GM18519 (cell line): ENCODE measurements around the gene SYT2.
"Not testable (repeated sequence)": the region's sequence is repeated elsewhere in the genome, so short reads cannot be mapped to it uniquely, and the experiment has no call there.

Source experiments
- ATAC-seq: cut with Tn5 transposase; IDR thresholded peaks from one replicate; pipeline ENCODE4 v1.9.1; 2021; ENCODE audit warnings: mild to moderate bottlenecking, moderate library complexity; ENCODE audit not compliant: unreplicated experiment, low FRiP score

Gene SYT2

DNA sequence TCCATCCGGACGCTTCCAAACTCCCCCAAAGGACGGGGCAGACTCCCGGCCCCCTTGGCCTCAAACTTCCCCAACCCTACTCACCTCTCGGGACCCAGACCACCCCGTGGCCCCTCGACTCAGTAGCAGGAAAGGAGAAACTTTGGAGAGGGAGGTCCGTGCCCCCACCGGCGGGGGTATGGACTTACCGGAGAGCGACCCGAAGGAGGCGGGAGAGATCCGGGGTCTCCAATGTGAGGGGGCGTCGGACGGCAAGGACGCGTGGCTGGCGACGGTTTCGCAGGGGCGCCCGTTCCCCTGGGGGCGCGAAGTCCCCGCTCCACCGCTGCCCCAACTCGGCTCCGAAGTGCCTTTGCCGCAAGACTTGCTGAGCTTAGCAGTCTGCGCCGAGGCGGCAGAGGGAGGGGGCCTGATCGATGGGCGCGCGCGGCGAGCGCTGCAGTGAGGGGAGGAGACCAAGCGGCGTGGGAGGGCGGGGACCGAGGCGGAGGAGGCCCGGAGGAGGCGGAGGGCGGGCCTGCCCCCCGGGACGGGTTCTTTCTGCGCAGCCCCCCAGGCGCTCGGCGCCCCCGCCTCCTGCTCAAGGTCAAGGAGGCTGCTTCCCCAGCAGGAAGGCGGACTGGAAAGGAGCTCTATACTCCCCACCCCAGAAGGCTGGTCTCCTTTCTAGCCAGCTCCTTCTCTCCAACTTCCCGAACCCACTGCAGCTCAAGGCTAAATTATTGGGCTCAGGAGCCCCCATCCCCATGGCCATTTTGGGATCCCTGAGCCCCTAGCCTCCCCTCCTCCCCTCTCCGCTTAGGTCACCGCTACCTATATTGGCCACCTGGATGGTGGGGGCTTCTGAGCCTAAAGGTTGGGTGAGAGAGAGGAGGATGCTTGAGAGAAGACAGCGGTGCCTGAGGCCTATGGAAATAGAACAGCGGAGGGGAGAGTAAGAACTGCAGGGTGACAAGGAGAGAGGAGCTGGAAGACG is at the start of gene SYT2:
Gene SYT2 (minus strand): TSS at position 385 of the 976 bp plus-strand sequence. CDS start 104,682 bp downstream, outside the sequence.
- ATAC-seq: no peak

DNA sequence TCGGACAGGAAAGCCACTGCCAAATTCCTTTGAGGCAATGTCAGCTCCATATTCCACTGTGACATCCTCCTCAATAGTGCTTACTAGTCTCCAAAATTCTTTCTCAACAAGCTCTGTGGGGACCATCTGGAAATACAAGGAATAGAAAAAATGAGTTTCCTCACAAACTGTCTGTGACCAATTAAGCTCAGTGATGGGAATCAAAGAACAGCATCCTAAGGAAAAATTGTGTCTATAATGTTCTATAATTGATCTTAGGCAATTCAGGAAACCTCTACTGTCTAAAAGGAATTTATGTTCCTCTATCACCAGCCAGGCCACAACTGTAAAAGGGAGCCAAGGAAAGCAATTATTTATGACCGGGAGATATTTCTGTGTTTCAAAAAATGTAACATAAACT is 46.1 kb upstream of the SYT2 start:
- no peak for ATAC-seq

DNA sequence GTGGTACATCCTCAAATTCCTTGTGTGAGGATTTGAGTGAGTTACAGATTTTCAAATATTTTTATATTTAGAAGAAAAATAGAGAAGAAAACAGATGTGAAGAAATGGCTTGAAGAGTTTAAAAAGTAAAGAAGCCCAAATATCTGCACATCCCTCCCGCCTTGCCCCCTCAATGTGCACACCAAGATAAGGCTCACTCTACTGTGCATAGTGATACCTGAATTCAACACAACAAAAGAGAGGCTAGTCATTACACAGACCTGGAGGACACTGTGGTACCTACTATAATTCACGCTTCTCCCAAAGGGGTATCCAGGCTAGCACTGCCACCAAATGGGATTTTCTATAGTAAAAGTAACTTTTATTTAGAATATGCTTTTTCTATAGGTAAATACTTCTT is 44.0 kb upstream of the SYT2 start:
- no peak for ATAC-seq

DNA sequence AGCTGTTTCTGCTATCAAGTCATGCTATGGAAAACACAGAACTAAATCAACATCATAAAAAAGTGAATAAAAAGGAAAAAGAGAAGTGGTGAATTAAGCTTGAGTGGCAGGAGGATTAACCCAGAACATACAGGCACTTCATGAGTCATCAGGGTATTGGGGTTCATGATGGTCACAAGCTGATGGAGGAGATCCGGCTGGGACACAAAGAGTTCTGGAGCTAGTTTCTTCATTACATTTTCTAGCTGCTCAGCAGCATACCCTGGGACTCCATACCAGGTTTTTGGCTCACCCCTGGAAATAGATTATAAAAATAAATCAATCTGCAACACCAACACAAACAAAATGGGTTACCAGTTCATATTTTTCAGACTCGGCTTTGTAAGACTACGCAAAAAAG is 42.5 kb upstream of the SYT2 start:
- no peak for ATAC-seq

DNA sequence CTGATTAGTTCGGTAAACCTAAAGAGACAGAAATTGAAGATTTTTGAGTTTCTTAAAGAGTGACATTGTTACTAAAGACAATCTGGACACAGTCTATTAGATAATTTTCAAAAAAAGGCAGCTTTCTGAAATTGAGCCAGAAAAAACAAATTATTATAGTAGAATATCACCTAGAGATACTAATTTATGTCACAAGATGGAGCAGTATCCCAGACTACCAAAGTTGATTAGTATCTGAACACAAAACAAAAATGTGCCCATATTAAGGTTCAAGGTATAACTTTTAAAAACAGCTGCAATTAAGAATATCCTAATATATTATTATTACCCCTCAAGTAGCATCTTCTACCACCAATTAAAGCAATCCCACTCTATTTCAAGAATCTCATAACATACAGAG is 40.5 kb upstream of the SYT2 start:
- no peak for ATAC-seq

DNA sequence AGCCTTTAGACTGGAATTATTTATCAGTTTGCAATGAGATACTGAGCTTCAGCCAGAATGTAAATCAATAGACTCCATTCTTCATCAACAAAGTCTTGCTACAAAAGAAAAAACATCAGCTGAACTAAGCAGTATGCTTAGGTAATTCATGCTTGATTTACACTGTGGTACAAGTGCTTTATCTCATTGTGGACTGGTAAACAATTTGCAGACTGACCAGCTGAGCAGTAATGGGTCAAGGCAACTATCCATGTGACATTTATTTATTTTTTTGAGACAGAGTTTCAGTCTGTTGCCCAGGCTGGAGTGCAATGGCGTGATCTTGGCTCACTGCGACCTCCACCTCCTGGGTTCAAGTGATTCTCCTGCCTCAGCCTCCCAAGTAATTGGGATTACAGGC is 39.8 kb upstream of the SYT2 start:
- no peak for ATAC-seq

DNA sequence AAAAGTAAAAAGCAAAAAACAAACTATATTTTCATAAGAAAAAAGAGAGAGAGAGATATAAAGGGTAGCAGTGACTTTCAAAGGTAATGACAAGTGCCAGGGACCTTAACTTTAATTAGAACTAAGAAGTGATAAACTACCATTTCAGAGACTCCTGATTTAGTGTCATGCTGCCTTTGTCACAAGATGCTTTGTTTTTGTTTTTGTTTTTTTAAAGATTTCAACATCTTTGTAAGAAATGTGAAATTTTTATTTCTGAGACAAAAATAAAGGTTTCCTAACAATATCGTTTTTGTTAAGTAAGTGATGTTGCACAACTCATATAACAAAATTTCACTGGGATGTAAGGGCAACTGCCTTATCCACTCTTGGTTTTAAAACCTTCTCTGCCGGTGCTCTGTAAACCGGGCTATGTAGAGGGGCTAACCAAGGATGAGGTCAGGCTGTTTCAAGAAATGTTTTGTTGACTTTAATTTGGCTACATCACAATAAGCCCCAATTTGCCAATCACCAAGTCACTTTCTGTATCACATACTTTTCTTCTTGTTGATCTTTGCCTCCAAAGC is 35.2 kb upstream of the SYT2 start:
- no peak for ATAC-seq

DNA sequence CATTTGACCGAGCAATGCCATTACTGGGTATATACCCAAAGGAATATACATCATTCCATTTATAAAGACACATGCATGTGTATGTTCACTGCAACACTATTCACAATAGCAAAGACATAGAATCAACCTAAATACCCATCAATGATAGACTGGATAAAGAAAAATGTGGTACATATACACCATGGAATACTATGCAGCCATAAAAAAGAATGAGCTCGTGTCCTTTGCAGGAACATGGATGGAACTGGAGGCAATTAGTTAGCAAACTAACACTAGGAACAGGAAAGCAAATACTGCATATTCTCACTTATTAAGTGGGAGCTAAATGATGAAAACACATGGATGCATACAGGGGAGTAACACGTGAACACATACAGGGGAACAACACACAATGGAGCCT is 34.5 kb upstream of the SYT2 start:
- not testable (repeated sequence) for ATAC-seq

DNA sequence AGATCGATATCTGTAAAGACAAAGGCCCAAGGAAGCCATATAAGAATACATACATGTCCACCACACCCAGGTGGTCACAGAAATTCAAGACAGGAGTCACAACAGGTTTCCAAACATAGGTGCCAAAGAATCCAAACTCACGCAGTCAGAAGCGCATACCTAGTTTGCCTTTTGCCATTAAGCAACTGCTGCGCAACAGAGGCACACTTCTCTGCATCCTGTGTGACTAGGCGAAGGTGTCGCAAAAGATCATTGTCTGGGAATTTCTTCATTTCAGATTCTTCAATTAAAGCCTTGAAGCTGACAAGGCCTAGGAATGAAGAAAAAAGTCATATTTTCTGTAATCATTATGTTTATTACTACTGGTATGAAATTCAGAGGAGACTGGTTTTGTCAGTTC is 32.2 kb upstream of the SYT2 start:
- ATAC-seq: no peak

DNA sequence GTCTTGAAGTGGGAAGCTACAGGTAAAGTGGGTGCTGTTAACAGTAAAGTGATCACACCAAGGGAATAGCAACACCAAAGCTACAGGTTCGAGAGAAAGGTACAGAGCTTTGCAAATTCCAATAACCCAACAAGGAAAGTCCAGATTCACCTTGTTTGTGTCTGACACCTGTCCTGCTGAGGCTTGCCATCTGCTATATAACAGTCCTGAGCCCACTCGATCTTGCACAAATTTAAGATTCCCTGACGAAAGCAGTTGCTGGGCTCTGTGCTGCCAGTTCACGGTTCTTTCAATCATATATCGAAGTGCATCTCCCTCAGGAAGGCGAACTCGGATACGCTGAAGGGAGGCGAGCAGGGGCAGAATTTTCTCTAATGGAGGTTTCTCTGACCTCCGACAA is 23.0 kb upstream of the SYT2 start:
- ATAC-seq: no peak

DNA sequence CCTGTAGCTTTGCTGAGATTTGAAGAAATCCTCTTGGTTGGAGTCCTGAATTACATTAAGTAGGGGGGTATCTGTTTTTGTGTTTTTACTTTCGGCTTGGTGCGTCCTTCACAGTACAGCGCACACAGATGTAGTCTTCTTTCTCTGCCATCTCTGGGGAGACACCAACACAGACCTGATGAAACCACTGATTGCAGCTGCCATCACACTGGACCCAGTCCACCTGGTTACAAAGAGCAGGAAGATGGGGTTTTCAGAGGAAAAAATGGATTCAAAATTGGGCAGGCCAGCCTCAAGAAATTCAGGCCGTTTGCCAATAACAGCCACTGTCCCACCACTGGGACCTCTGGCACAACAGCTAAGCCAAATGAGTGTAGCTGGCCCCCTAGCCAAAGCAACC is 18.7 kb upstream of the SYT2 start:
- no peak for ATAC-seq

DNA sequence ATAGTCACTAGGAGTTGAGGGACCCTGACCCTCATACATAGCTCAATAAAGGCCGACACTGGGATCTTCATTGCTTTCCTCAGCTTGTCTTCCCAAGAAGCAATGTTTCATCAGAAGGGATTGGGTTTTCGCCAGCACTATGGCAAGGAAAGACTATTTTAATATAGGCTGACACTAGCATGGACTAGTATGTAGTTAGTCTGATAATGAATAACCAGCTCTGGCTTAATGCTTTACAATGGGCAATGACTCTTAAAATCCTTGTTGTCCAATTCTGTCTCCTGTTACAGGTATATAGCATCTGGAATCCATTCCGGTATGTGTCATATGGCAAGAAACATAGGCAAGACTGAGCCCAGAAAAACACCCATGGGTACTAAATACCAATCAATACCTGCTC is 15.3 kb upstream of the SYT2 start:
- ATAC-seq: no peak

DNA sequence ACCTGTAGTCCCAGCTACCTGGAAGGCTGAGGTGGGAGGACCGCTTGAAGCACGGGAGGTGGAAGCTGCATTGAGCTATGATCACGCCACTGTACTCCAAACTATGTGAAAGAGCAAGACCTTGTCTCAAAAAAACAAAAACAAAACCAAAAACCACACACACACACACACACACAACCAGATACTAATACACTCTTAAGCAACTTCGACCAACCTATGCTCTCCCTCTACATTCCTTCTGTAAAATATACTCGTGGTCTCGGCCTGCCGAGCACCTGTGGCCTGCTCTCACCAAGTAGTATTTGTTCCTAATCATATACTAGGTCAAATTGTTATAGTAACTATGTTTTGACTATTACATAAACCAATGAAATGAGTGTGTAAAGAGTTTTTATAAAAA is 13.5 kb upstream of the SYT2 start:
- ATAC-seq: no peak

DNA sequence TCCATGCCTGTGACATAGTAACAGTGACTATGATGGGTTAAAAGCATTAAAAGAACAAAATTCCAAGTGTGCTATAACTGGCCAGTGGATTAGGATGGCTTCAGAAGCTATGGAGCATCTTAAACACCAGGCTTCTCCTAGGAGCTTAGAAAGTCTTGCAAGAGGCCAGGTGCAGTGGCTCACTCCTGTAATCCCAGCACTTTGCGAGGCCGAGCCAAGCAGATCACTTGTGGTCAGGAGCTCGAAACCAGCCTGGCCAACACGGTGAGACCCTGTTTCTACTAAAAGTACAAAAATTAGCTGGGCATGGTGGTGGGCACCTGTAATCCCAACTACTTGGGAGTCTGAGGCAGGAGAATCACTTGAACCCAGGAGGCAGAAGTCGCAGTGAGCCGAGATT is 12.8 kb upstream of the SYT2 start:
- ATAC-seq: not testable (repeated sequence)

DNA sequence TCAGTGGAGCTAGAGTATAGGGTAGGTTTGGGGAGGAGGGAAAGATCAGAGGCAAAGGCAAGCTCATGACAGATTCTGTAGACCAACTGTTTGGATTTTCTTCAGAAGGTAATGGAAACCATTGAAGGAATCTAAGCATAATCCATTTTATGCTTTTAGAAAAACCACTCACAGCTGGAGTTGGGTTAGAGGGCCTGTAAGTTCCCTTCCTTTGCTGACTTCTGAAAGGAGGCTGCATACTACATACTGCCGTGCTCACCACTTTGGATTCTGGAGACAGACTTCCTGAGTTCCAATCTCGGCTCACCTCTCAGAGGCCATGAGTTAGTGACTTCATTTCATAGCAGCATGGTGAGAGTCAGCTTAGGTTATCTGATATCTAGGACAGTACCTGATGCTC is 6.4 kb upstream of the SYT2 start:
- no peak for ATAC-seq

DNA sequence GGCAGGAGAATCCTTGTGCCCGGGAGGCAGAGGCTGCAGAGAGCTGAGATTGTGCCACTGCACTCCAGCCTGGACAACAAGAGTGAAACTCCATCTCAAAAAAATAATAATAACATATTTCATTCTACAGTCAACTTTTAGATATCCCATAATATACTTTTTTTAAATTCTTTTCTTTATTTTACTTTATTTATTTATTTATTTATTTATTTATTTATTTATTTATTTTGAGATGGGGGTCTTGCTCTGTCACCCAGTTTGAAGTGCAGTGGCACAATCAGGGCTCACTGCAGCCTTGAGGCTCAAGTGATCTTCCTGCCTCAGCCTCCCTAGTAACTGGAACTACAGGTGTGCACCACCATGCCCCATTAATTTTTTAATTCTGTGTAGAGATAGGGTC is 3.9 kb upstream of the SYT2 start:
- ATAC-seq: not testable (repeated sequence)

DNA sequence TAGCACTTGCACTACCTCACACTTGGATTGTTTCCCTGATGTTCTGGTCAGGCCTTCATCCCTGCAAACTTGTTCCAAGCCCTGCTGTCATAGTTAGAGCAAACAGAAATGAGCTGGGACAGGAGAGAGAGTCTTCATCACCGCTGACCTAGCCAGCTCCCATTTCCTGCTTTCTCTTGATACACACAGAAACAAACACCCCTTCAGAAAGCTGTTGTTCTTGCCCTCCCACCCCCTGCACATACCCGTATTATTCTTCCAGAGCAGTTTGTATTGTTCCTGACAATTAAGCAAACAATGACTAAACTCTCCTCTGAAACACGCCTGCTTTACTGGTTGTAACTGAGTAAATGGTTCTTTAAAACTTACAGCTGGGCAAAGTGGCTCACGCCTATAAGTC is 2.9 kb upstream of the SYT2 start:
- ATAC-seq: no peak

DNA sequence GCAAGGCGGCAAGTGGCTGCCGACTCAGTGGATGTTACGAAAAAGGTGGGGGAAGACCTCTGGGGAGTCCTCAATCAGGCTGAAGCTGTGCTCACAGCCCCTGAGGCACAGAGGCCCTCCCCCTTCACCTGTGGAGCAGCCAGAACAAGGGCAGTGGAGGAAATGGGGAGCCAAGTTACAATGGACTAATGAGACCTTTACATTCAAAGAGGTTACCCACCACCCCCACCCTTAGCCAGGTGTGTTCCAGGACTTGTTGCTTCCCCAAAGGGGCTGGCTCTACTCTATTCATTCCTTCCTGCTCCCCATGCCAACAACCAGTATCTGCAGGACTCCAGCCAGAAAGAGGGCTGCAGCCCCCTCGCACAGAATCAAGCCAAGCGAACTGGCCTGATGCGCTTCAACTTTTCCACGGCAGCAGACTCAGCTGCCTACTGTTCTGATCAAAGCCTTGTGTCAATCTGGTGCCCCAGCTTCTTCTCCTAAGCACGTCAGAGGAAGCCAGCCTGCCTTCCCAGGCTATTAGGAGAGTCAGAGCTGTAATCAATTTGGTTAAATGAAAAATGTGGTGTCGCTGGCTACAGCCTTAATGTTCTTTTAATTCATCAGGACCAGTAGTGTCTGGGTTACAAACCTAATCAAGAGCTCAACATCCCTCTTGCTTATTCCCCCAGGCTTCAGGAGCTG is 1.8 kb upstream of the SYT2 start:
- ATAC-seq: no peak

DNA sequence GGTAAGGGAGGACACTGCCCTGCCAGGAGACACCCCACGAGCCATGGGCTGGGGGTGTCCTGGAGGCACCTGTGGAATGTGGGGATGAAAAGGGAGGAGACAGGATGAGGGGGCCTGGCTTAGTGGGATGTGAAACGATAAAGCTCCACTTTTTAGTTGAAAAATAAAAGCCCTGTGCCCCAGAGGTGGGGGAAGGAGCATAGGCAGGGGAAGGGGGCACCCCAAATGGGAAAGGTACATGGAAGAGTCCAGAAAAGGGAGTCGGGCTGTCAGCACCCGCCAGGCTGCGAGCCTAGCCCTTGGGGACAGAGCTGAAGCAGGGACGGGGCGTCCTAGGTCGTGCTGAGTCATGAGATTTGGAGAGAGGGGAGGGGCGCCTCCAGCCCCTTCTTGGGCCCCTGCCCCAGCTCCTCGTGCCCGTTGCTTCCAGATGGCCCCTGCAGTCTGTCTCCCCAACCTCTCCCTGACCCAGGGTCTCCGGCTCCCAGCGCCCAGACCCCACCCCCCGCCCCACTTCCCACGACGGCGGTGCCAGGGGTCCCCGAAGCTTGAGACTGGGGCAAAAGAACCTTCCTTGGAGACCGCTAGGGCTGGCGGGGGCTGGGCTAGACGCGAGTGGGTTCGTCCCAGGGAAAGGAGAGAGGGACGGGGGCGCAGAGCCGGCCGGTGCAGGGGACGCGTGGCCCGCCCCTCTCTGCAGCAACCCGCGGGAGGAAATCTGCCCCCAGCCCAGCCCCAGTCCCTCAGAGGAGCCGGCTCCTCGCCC is 795 bp downstream of the SYT2 start:
- ATAC-seq: no peak

DNA sequence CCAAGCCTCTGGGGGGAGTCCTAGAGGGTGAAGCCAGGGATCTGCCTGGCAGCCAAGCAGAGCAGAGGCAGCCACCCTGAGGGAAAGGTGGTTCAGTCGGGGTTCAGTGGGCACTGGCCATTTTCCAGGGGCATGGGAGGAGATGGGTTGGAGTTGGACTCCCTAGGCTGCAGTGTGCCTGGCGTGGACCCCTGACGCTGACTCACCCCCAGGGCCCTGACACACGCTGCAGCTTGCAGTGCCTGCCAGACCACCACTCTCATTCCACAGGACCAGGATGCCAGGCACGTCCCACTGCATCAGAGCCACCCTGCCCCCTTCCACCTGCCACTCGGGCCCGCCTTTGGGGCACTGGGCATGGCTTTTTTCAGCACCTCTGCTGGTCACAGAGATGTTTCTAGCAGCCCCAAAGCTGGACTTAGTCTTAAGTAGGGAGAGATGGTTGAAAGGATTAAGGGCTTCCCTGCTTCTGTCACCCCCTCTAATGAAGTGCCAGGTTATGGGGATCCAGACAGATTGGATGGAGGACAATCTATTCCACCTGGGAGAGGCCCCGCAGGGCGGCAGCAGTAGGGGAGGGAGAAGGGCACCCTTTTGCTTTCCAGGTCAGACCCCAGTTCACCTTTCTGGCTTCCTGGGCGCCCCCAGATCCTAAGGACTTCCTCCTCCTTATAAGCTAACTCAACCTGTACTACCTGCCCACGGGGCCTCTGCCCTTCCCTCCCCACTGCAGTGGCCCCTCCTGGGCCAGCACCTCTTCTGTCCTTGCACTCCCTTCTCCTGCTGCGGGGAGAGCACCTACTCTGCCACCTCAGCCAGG is 1.6 kb downstream of the SYT2 start:
- ATAC-seq: no peak
